GM18517 (cell line): Measurements from ENCODE around the gene TMEM92.
"Not testable (repeated sequence)": the region's sequence is repeated elsewhere in the genome, so short reads cannot be mapped to it uniquely, and the experiment has no call there.

Source experiments
- ATAC-seq: cut with Tn5 transposase; IDR thresholded peaks from one replicate; pipeline ENCODE4 v1.9.1; 2021; ENCODE audit warnings: mild to moderate bottlenecking, moderate library complexity; ENCODE audit not compliant: unreplicated experiment

Gene TMEM92

DNA sequence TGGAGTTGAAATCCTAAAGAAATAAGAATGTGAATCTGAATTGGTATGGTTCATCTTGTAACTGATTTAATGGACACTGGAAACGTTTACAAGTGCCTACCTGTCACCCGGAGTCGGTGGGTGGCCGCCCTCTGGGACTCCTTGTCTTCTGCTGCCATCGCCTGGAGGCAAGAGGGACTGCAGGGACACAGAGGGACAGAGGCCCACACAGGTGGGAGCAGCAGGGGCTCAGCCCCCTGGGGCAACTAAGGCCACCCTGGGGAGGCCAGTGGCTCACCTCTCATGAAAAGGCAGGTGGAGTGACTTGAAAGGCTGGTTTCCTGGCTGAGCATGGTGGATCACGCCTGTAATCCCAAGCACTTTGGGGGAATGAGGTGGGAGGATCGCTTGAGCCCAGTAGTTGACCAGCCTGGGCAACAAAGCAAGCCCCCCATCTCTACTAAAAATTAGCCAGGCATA lies 23.2 kb downstream of the TMEM92 start:
- no peak for ATAC-seq

DNA sequence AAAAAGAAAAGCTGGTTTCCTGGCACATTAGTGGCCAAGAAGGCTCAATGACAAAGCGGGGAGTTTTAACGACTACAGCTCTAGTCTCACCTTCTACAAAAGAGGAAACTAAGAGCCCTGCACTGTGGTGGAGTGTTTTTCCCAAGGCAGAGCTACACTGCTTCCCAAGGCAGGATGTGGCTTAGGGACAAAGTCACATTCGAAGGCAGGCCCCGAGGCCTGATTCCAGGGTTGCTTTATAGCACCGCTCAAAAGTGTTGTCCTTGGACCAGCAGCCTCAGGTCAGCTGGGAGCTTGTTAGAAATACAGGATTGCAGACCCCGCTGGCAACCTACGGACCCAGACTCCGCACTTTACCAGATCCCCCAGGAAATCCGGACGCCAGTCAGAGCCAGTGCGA lies 23.8 kb downstream of the TMEM92 start:
- no peak for ATAC-seq

- ATAC-seq: no peak
Observed at GRCh38 chr17:50299776-50300175, 25.5 kb downstream of the TMEM92 start.

- ATAC-seq: not testable (repeated sequence)
Observed at GRCh38 chr17:50300824-50301223, 26.6 kb downstream of the TMEM92 start.

GRCh38 chr17:50301891-50302584 lies 27.8 kb downstream of the TMEM92 start:
- ATAC-seq: no peak

DNA sequence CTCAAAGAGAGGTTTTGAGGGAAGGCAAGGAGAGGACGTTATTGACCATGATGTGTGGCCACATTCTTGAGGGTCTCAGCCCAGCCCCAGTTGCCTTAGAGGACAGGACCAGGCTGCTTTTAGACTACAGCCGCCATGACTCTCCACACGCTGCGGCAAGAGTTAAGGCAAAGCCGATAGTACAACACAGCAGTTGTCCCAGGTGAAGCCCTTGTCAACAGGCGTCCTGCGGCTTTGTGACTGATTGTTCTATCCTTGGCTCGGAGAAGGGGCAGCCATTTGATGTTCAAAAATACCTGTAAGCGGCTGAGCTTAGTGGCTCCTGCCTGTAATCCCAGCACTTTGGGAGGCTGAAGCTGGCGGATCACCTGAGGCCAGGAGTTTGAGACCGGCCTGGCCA lies 28.8 kb downstream of the TMEM92 start:
- ATAC-seq: no peak

DNA sequence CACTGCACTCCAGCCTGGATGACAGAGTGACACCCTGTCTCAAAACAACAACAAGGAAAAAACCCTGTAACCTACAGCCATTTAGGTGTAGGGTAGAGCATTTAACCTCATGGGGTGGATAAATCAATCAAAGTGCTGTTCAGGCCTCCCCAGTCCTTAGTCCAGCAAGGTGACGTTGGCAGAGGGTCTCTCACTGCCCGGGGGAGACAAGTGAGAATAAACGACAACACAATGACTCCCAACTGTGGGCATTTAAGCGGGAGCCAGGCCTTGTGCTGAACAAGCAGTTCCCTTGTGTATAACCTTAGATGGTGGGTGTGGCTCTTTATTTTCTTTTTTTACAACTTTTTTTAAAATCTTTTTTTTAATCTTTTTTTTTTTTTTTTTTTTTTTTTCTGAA lies 29.3 kb downstream of the TMEM92 start:
- no peak for ATAC-seq

DNA sequence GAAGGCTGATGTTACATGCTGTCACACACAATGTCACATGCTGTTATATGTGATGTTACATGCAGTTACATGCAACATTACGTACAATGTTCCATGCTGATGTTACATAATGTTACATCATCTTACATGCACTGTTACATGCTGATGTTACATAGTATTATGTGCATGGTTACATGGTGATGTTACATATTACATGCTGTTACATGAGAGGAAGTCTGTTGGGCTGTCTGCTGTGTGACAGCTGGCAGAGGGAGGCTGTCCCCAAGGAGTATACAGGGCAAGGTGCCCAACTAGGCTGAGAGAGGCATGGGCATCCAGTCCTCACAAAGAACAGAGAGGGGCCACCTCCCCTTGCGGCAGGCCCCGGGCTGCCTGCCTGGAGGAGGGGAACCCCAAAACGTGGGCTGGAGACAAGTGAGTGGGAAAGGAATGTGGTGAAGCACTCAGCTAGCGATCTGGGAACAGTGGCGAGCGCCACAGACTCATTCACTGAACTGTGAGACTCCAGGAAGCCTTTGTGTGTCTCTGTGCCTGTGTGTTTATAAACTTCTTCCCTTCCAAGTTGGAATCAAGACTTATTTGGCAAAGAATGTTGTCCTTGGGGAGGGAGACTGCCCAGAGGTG lies 30.6 kb downstream of the TMEM92 start:
- ATAC-seq: no peak

- ATAC-seq: no peak
Observed at GRCh38 chr17:50307654-50308053, 33.4 kb downstream of the TMEM92 start.

DNA sequence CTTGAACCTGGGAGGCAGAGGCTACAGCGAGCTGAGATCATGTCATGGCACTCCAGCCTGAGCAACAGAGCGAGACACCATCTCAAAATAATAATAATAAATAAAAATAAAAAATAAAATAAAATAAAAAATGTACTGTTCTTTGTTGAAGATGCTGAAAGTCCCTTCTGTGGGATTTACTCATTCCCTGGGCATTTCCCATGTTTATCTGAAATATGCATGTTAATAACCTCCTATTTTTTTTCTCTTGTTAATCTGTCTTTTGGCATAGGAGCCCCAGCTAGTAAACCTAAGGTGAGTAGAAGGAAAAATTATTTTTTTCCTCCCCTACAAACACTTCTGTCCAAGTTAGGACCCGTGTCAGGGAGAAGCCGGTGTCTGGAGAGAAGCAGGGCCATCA lies 34.4 kb downstream of the TMEM92 start:
- no peak for ATAC-seq

DNA sequence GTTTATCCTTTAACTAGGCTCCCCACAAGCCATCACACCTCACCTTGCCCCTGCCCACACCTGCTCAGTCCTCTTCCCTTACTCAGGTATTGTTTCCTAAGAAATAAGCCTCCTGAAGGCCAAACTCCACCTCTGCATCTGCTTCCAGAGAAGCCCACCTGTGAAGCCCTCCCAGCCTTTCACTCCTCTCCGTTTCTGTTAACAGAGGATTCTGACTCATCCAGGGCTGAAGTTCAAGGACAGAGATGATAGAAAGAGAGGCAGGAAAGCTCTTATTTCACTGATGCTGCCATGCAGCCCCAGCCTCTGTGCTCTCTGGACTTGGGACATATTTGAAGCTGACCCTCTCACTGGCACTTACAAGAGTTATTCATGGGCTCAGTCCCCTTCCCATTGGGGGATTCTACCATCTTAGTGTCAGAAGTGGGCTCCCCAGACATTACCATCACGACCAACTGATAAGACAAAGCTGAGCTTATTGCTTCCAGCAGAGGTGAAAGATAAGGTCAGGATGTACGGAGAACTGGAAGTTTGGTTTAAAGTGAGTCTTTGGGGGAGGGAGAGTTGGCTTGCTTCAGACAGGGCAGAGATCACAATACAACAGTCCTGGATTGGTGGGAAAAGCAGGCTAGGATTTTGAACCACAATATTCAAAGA lies 36.3 kb downstream of the TMEM92 start:
- no peak for ATAC-seq

- ATAC-seq: no peak
Observed at GRCh38 chr17:50311112-50311460, 36.8 kb downstream of the TMEM92 start.

- no peak for ATAC-seq
Observed at GRCh38 chr17:50311483-50311882, 37.2 kb downstream of the TMEM92 start.

DNA sequence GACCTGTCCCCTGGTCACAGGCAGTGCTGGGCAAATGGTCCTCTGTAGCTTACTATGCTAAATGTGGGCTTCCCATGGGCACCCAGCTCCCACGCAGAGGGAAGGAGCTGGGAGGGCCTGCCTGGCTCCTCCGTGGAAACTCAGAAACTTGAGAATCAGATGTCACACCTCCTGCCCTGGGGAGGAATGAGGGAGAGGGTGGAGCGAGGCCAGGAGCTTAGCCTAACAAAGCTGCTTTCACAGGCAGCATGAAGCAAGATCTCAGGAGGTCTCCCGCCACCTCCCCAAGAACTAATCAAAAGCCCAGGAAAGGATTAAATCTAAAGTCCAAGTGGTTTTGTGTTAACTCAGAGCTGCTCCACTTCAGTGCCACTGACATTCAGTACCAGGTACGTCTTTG lies 38.0 kb downstream of the TMEM92 start:
- no peak for ATAC-seq

DNA sequence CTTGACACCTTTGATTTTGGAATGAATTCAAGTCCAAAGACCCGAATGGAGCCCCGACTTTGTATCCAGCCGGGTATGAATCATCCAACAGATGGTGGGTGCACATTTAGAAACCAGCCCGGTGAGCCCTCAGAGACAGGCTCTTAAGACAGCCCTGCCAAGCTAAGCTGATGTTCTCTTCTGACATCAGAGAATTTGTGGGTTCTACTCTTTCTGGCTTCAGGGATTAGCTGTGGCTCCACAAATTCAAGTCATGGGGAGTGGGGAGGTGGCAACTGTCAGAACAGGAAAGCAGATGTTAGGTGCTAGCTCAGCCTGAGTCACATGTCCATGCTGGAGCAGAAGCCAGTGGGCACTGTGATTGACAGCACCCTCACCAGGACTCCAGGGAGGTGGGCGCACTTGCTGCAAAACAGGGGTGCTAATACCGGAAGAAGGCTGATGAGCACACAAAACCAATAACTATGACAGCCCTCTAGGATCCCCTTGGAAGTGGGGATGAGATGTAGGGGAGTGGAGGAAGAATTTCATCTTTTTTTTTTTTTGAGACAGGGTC lies 40.3 kb downstream of the TMEM92 start:
- ATAC-seq: no peak

DNA sequence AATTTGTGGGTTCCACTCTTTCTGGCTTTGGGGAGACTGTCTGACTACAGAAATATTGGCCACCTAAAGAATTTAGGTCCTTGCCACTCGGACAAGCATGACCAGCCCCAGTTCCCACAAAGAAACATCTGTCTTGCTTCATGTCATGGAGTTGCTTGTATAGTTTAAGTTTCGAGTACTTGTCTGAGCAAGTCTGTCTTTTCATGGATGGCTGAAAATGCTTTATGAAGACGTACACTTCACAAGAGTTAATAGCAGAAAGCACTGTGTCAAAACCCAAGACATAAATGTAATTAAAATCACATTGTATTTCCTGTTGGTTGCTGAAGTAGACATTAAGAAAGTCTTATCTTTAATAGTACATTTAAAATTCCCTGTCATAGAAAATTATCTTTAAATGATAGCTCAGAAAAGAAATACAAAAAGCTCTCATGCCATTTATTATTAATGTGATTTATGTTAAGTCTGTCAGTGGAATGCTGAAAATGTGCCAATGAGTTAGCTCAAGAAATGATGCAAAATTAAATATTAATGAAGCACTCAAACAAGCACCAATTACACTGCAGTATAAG lies 41.8 kb downstream of the TMEM92 start:
- no peak for ATAC-seq

- ATAC-seq: not testable (repeated sequence)
Observed at GRCh38 chr17:50316660-50317059, 42.4 kb downstream of the TMEM92 start.

DNA sequence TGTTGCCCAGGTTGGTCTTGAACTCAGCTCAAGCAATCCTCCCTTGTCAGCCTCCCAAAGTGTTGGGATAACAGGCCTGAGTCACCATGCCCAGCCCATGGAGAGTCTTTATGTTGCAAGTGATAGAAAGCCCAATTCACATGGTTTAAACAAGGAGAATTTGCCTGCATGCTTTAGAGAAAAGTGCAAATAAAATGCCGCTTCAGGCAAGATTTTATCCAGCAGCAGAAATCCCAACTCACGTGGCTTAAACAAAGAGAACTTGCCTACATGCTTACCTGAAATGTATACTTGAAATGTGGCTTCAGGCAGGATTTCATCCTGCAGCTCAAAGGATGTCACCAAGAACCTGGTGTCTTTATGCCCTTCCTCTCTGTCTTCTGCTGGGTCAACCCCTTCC lies 42.9 kb downstream of the TMEM92 start:
- no peak for ATAC-seq

DNA sequence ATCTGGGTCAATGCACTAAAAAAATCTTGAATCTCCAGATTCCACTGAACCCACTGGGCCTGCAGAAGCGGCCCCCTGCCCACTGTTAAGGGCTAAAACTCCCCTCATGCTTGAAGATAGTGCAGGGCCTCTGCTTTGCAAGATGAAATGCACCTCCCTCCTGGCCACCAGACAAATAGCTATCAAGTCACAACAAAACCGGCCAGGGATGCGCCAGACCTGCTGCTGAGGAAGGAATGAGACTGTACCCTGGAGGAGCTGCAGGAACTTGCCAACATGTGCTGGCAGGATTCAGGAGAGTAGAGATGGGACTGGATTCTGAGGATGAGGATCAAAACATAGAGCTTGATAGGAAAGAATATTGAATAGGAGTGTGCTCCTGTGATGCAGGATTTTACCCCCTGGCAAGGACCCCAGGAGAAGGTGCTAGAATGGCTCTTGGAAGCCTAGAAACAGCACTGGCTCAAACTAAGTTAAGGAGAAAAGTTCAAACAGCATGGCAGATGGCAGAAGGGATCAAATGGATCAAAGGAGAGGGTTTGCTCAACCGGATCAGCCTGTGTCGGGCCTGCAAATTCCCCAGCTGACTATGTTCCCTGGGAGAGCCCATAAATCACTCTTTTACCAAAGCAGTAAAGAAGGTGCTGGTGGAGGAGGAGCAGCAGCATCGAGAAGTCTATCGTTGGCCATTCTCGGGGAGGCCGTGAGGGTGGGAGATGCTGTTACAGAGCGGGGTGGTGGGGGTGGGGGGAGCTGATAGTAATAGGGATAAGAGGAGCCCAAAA lies 44.4 kb downstream of the TMEM92 start:
- ATAC-seq: no peak

GRCh38 chr17:50319306-50320004 lies 45.2 kb downstream of the TMEM92 start:
- no peak for ATAC-seq
